ENCODE measurements around the gene NADSYN1.

NADSYN1 gene

DNA sequence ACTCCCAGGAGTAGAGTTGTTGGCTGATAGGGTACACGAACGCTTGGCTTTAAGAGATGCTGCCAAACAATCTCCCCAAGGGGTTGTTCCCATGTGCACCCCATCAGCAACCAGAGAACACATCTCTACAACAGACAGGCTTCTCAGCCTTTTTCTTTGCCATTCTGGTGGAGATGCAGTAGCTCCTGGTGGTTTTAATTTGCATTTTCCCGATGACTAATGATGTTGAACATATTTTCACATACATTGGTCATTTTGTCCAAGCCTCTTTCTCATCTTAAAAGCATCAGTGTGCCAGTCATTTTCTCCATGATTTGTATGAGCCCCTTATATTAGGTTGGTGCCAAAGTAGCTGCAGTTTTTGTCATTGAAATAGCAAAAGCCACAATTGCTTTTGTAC is 26.6 kb upstream of the NADSYN1 start:
- TF ChIP-seq CTCF (IDR thresholded peaks at IDR 0.05; ENCODE audit: insufficient read depth, missing control alignments): no peak
- FAIRE-seq (no peak), DNase-seq (ENCODE audit: insufficient read length, low spot score) (no peak)

GRCh38 chr11:71428861-71429435 is 24.1 kb upstream of the NADSYN1 start:
- TF ChIP-seq CTCF (IDR thresholded peaks at IDR 0.05; ENCODE audit: insufficient read depth, missing control alignments): no peak
- DNase-seq (ENCODE audit: insufficient read length, low spot score): no peak
- no peak for FAIRE-seq

GRCh38 chr11:71429701-71430100 is 23.3 kb upstream of the NADSYN1 start:
- no peak for TF ChIP-seq CTCF (IDR thresholded peaks at IDR 0.05; ENCODE audit: insufficient read depth, missing control alignments)
- DNase-seq (ENCODE audit: insufficient read length, low spot score) (no peak), FAIRE-seq (no peak)

GRCh38 chr11:71430166-71430565 is 22.8 kb upstream of the NADSYN1 start:
- no peak for FAIRE-seq
- no peak for DNase-seq (ENCODE audit: insufficient read length, low spot score)
- TF ChIP-seq CTCF (IDR thresholded peaks at IDR 0.05; ENCODE audit: insufficient read depth, missing control alignments): no peak

DNA sequence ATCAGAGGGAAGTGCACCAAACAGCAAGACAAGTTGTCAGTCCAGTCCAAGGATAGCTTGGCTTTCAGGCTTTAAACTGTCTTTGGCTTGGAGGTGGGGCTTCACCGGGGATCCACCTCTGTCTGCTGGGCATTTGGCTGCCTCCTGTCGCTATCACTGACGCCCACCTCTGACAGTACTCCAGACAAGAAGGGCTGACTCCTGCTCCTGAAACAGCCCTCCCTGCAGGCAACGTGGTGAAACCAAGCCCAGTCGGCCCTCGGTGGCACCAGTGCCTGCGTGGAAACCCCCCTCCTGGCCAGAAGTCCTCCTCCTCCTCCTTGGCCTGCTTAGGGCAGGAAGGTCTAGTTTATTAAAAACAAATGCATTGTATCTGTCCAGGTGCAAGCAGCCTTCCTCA is 21.7 kb upstream of the NADSYN1 start:
- no peak for FAIRE-seq
- no peak for TF ChIP-seq CTCF (IDR thresholded peaks at IDR 0.05; ENCODE audit: insufficient read depth, missing control alignments)
- no peak for DNase-seq (ENCODE audit: insufficient read length, low spot score)

DNA sequence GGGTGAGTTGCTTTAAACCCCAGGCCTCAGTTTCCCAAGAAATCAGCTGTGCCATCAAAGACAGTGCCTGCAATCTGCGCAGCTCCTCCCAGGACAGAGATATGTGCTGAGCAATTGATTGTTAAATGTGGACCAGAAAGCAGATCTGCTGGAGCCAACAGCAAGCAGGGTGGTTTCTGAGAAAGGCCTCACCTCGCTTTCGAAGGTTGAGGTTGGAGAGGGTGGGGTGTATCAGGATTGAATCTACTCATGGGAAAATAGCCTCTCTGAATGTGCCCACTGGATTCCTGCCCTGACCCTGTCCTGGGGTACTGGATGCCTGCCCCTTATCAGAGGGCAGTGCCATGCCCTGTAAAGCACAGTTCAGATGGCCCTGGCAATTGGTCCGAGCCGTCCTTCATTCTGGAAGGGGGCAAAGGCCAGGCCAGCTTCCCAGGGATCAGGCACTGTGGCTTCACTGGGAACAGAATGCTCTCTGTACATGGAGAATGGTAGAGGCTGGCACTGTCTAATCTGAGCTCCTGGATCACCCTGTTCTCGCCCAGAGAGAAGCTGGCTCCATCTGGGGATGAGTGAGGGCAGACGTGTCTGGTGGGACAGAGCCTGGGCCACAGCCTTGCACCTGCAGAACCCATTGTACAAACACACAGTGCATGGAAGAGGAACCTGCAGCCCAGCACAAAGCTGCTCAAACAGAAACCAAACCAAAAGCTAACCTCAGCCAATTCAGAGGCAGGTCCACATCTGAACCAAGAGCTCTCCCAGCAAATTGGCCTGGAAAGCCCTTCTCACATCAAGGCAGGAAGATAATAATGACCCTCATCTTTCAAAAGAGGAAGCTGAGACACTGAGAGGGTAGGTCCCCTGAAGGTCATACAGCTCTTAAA is 20.0 kb upstream of the NADSYN1 start:
- FAIRE-seq (no peak), DNase-seq (ENCODE audit: insufficient read length, low spot score) (no peak)
- no peak for TF ChIP-seq CTCF (IDR thresholded peaks at IDR 0.05; ENCODE audit: insufficient read depth, missing control alignments)
